Loucy (cell line): ENCODE results near the gene WWOX.

ENCODE experiments used
- H2AFZ ChIP-seq: fragments of 200-600 bp; sonication (generic); 2 replicates; pipeline ENCODE4 v1.6.0; 2016; ENCODE audit warnings: antibody characterized with exemption, mild to moderate bottlenecking, low read length, moderate library complexity
- H3F3A ChIP-seq: fragments of 200-600 bp; 2 replicates; pipeline ENCODE4 v1.6.0; 2016; ENCODE audit warnings: antibody characterized with exemption, low read depth, mild to moderate bottlenecking
- H3K27me3 ChIP-seq: fragments of 200-600 bp; sonication (generic); 2 replicates; pipeline ENCODE4 v1.6.1; 2014; ENCODE audit warnings: low read length, mild to moderate bottlenecking; ENCODE audit not compliant: insufficient read depth, poor library complexity, severe bottlenecking
- H3K36me3 ChIP-seq: fragments of 200-600 bp; sonication (generic); 2 replicates; pipeline ENCODE4 v1.6.1; 2016; ENCODE audit warnings: low read length; ENCODE audit not compliant: insufficient read depth
- H3K4me1 ChIP-seq: fragments of 200-600 bp; sonication (generic); 2 replicates; pipeline ENCODE4 v1.5.1; 2014; ENCODE audit warnings: low read length, mild to moderate bottlenecking; ENCODE audit not compliant: insufficient read depth, poor library complexity, severe bottlenecking
- H3K4me2 ChIP-seq: fragments of 200-600 bp; sonication (generic); 2 replicates; pipeline ENCODE4 v1.6.0; 2014; ENCODE audit warnings: antibody characterized with exemption, low read length, low read depth, mild to moderate bottlenecking; ENCODE audit not compliant: poor library complexity, severe bottlenecking
- H3K4me3 ChIP-seq: fragments of 200-600 bp; sonication (generic); 2 replicates; pipeline ENCODE4 v1.5.1; 2014; ENCODE audit warnings: low read length, mild to moderate bottlenecking, mixed read lengths; ENCODE audit not compliant: poor library complexity, severe bottlenecking
- H3K79me2 ChIP-seq: fragments of 200-600 bp; sonication (generic); 2 replicates; pipeline ENCODE4 v1.6.1; 2014; ENCODE audit warnings: low read length; ENCODE audit not compliant: insufficient read depth
- H3K9ac ChIP-seq: fragments of 200-600 bp; sonication (generic); 2 replicates; pipeline ENCODE4 v1.6.0; 2014; ENCODE audit warnings: mild to moderate bottlenecking, low read depth, low read length, moderate library complexity; ENCODE audit not compliant: poor library complexity, severe bottlenecking
- H3K9me2 ChIP-seq: fragments of 200-600 bp; sonication (generic); replicated peaks from 2 replicates; pipeline ENCODE4 v1.6.1; 2016; ENCODE audit warnings: low read depth, low read length, mixed read lengths
- H3K9me3 ChIP-seq: fragments of 200-600 bp; sonication (generic); 2 replicates; pipeline ENCODE4 v1.6.1; 2014; ENCODE audit warnings: mild to moderate bottlenecking, antibody characterized with exemption, low read length, low read depth; ENCODE audit not compliant: insufficient read depth
- H4K20me1 ChIP-seq: fragments of 200-600 bp; sonication (generic); 2 replicates; pipeline ENCODE4 v1.6.0; 2014; ENCODE audit warnings: antibody characterized with exemption, low read length, mild to moderate bottlenecking; ENCODE audit not compliant: insufficient read depth, poor library complexity, severe bottlenecking
- EZH2phosphoT487 ChIP-seq: fragments of 200-600 bp; IDR thresholded peaks from 2 replicates; pipeline ENCODE4 v1.6.1; 2018; ENCODE audit warnings: antibody characterized with exemption, mild to moderate bottlenecking, moderate library complexity, borderline replicate concordance
- TF ChIP-seq, protein P1 (sequence below): fragments of 200-600 bp; sonication (generic); conservative IDR thresholded peaks from 2 replicates; pipeline ENCODE4 v1.5.1; 2014; ENCODE audit warnings: mild to moderate bottlenecking, antibody characterized with exemption, low read length

Gene WWOX

DNA sequence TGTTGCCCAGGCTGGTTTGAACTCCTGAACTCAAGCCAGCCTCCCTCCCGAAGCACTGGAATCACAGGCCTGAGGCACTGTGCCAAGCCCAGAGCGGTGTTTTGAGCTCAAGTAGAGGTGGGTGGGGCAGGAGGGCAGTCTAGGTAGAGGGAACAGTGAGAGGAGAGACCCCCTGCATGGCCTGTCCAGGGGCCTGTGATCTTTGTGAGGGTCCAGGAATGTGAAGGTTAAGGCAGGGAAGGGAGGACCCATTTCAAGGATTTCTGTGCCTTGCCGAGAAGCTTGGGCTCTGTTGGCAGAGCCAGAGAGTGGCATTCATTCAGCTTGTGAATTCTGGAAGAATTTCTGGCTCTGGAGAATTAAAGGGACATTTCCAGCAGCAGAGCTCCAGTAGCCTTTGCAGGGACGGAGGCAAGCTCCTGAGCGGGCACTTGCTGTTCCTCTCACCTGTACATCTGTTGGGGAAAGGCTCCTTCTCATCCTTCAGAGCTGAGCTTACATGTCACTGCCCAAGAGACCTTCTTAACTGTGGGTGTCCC, 2.7 kb downstream of the WWOX start:
- peak overlapping the region; percentile 60 for H3K4me2 ChIP-seq
- no peaks in the 10 kb centered on the region for H3K9me3 ChIP-seq
- peaks cover 26% of the 10 kb centered on the region for H3K79me2 ChIP-seq

DNA sequence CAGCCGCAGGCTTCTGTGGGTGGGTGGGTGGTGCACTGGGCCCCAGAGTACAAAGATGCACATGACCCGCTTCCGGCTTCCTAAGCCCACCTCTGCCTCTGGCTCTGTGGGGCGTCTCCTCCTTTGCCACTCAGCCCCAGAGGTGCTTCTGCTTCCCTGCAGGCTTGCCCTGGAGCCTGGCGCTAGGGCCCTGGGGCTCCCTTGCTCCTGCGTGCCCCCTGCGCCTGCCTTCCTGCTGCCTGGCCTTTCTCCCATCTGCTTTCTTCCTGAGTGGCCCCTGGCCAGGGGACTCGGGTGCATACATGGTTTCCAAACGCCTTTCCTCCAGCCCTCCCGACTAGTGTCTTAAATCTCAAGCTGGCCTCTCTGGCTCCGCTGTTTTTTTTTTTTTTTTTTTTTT, 3.4 kb downstream of the WWOX start:
- peaks cover 4% of the 10 kb centered on the region for H4K20me1 ChIP-seq
- H3F3A ChIP-seq, result no peaks in the 10 kb centered on the region
- no peak overlapping the region for H3K4me3 ChIP-seq
- no peaks in the 10 kb centered on the region for H3K9me2 ChIP-seq
- H3K9me3 ChIP-seq, result no peaks in the 10 kb centered on the region
- H3K4me2 ChIP-seq, result peak overlapping the region; percentile 60
- H3K36me3 ChIP-seq, result no peaks in the 10 kb centered on the region
- peak overlapping the region; percentile 35 for H3K9ac ChIP-seq
- TF ChIP-seq, protein P1, sequence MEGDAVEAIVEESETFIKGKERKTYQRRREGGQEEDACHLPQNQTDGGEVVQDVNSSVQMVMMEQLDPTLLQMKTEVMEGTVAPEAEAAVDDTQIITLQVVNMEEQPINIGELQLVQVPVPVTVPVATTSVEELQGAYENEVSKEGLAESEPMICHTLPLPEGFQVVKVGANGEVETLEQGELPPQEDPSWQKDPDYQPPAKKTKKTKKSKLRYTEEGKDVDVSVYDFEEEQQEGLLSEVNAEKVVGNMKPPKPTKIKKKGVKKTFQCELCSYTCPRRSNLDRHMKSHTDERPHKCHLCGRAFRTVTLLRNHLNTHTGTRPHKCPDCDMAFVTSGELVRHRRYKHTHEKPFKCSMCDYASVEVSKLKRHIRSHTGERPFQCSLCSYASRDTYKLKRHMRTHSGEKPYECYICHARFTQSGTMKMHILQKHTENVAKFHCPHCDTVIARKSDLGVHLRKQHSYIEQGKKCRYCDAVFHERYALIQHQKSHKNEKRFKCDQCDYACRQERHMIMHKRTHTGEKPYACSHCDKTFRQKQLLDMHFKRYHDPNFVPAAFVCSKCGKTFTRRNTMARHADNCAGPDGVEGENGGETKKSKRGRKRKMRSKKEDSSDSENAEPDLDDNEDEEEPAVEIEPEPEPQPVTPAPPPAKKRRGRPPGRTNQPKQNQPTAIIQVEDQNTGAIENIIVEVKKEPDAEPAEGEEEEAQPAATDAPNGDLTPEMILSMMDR, result no peak
- TF ChIP-seq EZH2phosphoT487, result no peak
- H3K4me1 ChIP-seq, result peaks cover 28% of the 10 kb centered on the region
- H3K79me2 ChIP-seq, result peaks cover 26% of the 10 kb centered on the region
- no peak overlapping the region for H2AFZ ChIP-seq
- no peaks in the 10 kb centered on the region for H3K27me3 ChIP-seq

More for the DNA sequence above, 2.7 kb downstream of the WWOX start:
- TF ChIP-seq EZH2phosphoT487, result no peak
- TF ChIP-seq, protein P1, result no peak
- Histone ChIP-seq H3K4me1 (peaks cover 28% of the 10 kb centered on the region), H3K9me2 (no peaks in the 10 kb centered on the region), H3K9ac (peak overlapping the region; percentile 35), H3F3A (no peaks in the 10 kb centered on the region), H4K20me1 (peaks cover 4% of the 10 kb centered on the region), H3K27me3 (no peaks in the 10 kb centered on the region), H3K36me3 (no peaks in the 10 kb centered on the region), H2AFZ (no peak overlapping the region), H3K4me3 (peak overlapping the region; percentile 36)

DNA sequence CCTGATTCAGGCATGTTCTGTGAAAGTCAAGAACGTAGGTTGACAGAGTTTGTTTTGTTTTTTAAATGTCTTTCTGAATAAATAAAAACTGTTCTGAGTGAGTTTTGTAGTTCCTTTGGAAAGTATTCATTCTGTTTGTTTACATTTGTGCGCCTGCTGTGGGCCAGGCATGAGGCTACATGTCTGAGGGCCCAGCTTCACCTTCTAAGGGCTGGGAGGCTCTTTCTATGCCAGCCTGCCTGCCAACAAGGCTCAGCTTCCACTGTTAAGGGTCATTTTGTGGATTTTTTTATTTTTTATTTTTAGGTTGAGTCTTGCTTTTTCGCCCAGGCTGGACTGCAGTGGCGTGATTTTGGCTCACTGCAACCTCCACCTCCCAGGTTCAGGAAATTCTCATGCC, 6.1 kb downstream of the WWOX start:
- peaks cover 4% of the 10 kb centered on the region for H4K20me1 ChIP-seq

More for the DNA sequence above, 6.1 kb downstream of the WWOX start:
- Histone ChIP-seq H3K4me2 (no peak overlapping the region), H3K9me2 (no peaks in the 10 kb centered on the region), H3F3A (no peaks in the 10 kb centered on the region), H2AFZ (no peak overlapping the region), H3K79me2 (peaks cover 21% of the 10 kb centered on the region), H3K27me3 (no peaks in the 10 kb centered on the region), H3K9ac (no peak overlapping the region), H3K9me3 (no peaks in the 10 kb centered on the region), H3K4me1 (peaks cover 17% of the 10 kb centered on the region), H3K36me3 (no peaks in the 10 kb centered on the region; the same call in 1 of the 2 replicates), H3K4me3 (no peak overlapping the region)
- no peak for TF ChIP-seq EZH2phosphoT487
- TF ChIP-seq, protein P1, result no peak
